ENCODE results near the gene IL24. TPM values are rescaled to one million over a fixed set of nuclear protein-coding genes. Genes with fewer than 3 reads are reported as not detected.

The IL24 gene
- polyA plus RNA-seq, 1 of the 3 experiments (the other 2 are of a cell fraction): 0.03 TPM

DNA sequence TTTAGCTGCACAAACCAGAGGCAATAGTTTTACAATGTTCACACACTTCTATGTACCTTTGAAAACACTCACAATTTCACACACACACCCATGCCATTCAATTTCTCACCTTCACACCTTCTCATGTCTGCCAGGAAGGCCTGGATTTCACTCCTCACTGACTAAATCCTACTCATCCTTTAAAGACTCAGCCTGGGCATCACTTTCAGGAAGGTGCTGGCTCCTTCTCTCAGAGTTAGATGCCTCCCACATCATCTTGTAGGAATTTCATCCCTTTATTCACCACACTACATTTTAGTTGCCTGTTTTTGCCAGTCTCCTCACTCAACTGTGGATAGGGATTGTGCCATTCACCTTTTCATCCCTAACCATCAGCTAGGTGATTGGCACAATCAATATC lies 29.5 kb upstream of the IL24 start (continued):
- TF ChIP-seq TAF1 (IDR thresholded peaks at IDR 0.05; ENCODE audit: borderline replicate concordance, low read depth, low read length): no peak
- no peak for TF ChIP-seq FOXJ3 (CRISPR knock-in tag; IDR thresholded peaks at IDR 0.05)
- no peak for TF ChIP-seq NFIC (IDR thresholded peaks at IDR 0.05; ENCODE audit: borderline replicate concordance)

DNA sequence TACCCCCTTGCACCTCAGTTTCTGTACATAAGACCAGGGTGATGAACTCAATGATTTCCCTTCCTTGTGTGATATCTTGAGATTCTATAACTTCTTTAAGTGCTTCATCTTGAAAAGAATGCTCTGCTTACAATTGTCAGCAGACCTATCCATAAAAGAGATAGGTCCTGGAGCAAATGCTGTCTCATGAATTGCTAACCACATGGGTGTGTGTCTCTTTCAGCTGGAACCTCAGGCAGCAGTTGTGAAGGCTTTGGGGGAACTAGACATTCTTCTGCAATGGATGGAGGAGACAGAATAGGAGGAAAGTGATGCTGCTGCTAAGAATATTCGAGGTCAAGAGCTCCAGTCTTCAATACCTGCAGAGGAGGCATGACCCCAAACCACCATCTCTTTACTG lies 29.0 kb upstream of the IL24 start:
- H3K79me2 ChIP-seq (ENCODE audit: insufficient read depth): no peaks in the 10 kb centered on the region
- H3K27me3 ChIP-seq (ENCODE audit: insufficient read depth): no peaks in the 10 kb centered on the region
- ChIA-PET CTCF (no interaction called here), POLR2A (no interaction called here)
- no peaks in the 10 kb centered on the region; a peak in 1 of 4 replicates for H3K4me1 ChIP-seq (ENCODE audit: control insufficient read depth in 1 of 2, insufficient read depth in 2 of 2, low read depth in 1 of 2, low read length in 1 of 2)
- no peak for DNase-seq
- no peaks in the 10 kb centered on the region for H3K36me3 ChIP-seq (replicated peaks in 1 of 2; ENCODE audit: control insufficient read depth in 1 of 2, insufficient read depth in 2 of 2, low read length in 1 of 2)
- H3K4me2 ChIP-seq: no peak overlapping the region
- TF ChIP-seq, protein P1, sequence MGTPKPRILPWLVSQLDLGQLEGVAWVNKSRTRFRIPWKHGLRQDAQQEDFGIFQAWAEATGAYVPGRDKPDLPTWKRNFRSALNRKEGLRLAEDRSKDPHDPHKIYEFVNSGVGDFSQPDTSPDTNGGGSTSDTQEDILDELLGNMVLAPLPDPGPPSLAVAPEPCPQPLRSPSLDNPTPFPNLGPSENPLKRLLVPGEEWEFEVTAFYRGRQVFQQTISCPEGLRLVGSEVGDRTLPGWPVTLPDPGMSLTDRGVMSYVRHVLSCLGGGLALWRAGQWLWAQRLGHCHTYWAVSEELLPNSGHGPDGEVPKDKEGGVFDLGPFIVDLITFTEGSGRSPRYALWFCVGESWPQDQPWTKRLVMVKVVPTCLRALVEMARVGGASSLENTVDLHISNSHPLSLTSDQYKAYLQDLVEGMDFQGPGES (IDR thresholded peaks at IDR 0.05; ENCODE audit: low read depth, low read length): no peak
- TF ChIP-seq RXRA (IDR thresholded peaks at IDR 0.05; ENCODE audit: borderline replicate concordance, low read depth) (no peak), TEAD4 (IDR thresholded peaks at IDR 0.05; ENCODE audit: borderline replicate concordance, insufficient read depth) (no peak), POLR2AphosphoS5 (IDR thresholded peaks at IDR 0.05; ENCODE audit: low read depth, low read length) (no peak), EZH2phosphoT487 (IDR thresholded peaks at IDR 0.05; ENCODE audit: borderline replicate concordance, low read depth) (no peak), ELF1 (IDR thresholded peaks at IDR 0.05) (no peak), MEF2A (IDR thresholded peaks at IDR 0.05; ENCODE audit: borderline replicate concordance, low read depth) (no peak), GABPA (IDR thresholded peaks at IDR 0.05; ENCODE audit: low read depth) (no peak), NRF1 (IDR thresholded peaks at IDR 0.05; ENCODE audit: low read depth, low read length) (no peak), SMC3 (IDR thresholded peaks at IDR 0.05; ENCODE audit: low read depth, low read length) (no peak), YY1 (IDR thresholded peaks at IDR 0.05; ENCODE audit: low read depth) (no peak), RFX5 (IDR thresholded peaks at IDR 0.05; ENCODE audit: low read length) (no peak), JUND (IDR thresholded peaks at IDR 0.05) (no peak)
- TF ChIP-seq, protein P2, sequence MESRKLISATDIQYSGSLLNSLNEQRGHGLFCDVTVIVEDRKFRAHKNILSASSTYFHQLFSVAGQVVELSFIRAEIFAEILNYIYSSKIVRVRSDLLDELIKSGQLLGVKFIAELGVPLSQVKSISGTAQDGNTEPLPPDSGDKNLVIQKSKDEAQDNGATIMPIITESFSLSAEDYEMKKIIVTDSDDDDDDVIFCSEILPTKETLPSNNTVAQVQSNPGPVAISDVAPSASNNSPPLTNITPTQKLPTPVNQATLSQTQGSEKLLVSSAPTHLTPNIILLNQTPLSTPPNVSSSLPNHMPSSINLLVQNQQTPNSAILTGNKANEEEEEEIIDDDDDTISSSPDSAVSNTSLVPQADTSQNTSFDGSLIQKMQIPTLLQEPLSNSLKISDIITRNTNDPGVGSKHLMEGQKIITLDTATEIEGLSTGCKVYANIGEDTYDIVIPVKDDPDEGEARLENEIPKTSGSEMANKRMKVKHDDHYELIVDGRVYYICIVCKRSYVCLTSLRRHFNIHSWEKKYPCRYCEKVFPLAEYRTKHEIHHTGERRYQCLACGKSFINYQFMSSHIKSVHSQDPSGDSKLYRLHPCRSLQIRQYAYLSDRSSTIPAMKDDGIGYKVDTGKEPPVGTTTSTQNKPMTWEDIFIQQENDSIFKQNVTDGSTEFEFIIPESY (IDR thresholded peaks at IDR 0.05; ENCODE audit: borderline replicate concordance, low read depth): no peak
- TF ChIP-seq, protein P3, sequence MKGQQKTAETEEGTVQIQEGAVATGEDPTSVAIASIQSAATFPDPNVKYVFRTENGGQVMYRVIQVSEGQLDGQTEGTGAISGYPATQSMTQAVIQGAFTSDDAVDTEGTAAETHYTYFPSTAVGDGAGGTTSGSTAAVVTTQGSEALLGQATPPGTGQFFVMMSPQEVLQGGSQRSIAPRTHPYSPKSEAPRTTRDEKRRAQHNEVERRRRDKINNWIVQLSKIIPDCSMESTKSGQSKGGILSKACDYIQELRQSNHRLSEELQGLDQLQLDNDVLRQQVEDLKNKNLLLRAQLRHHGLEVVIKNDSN (IDR thresholded peaks at IDR 0.05; ENCODE audit: borderline replicate concordance, low read depth): no peak
- TF ChIP-seq, protein P4, sequence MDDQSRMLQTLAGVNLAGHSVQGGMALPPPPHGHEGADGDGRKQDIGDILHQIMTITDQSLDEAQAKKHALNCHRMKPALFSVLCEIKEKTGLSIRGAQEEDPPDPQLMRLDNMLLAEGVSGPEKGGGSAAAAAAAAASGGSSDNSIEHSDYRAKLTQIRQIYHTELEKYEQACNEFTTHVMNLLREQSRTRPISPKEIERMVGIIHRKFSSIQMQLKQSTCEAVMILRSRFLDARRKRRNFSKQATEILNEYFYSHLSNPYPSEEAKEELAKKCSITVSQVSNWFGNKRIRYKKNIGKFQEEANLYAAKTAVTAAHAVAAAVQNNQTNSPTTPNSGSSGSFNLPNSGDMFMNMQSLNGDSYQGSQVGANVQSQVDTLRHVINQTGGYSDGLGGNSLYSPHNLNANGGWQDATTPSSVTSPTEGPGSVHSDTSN (IDR thresholded peaks at IDR 0.05): no peak
- H3K4me3 ChIP-seq (ENCODE audit: low read depth in 2 of 2, low read length in 1 of 2): no peak overlapping the region
- H3F3A ChIP-seq (replicated peaks; ENCODE audit: insufficient read depth): no peaks in the 10 kb centered on the region
- H3K9me3 ChIP-seq: no peaks in the 10 kb centered on the region
- H3K27ac ChIP-seq (ENCODE audit: low read depth in 2 of 2, low read length in 1 of 2): no peak overlapping the region
- 13% methylated on average over 1 of the region's 1 CpG for WGBS (ENCODE audit: low lambda C conversion rate)
- no peaks in the 10 kb centered on the region for H4K20me1 ChIP-seq (ENCODE audit: insufficient read depth)
- H3K9ac ChIP-seq: no peak overlapping the region
- H3K9me2 ChIP-seq: no peaks in the 10 kb centered on the region
- no peak overlapping the region for H2AFZ ChIP-seq (ENCODE audit: low read depth)

All from SK-N-SH (cell line).